Measurements from ENCODE around the gene SPATA13. TPM values are rescaled to one million over a fixed set of nuclear protein-coding genes. Genes with fewer than 3 reads are reported as not detected.

The SPATA13 gene
- total RNA-seq, 2 experiments from 2014 or later = 58.0 to 59.4 TPM

DNA sequence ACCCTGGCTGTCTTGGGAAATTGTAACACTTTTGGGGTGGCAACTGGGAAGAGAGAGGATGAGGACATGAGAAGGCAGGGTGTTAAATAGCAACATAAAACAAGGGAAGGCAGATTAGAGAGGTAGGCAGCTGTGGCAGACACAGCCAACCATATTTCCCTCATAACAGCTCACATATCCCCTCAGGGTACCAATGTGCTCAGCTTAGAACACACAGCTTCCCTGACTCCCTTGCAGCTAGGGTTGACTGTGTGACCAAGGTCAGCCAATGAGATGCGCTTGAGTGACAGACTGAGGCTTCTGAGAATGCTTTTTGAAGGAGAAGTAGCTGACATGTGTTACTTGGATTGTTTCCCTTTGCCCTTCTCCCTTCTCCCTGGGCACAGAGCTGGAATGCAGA, 28.8 kb upstream of the SPATA13 start:
- Mint-ChIP-seq H3K27me3 (no peaks in the 10 kb centered on the region), H3K27ac (no peak overlapping the region), H3K4me1 (peaks cover 6% of the 10 kb centered on the region), H3K36me3 (peaks cover 1% of the 10 kb centered on the region), H3K4me3 (no peak overlapping the region), H3K9me3 (peaks cover 7% of the 10 kb centered on the region)
- DNase-seq = no peak

DNA sequence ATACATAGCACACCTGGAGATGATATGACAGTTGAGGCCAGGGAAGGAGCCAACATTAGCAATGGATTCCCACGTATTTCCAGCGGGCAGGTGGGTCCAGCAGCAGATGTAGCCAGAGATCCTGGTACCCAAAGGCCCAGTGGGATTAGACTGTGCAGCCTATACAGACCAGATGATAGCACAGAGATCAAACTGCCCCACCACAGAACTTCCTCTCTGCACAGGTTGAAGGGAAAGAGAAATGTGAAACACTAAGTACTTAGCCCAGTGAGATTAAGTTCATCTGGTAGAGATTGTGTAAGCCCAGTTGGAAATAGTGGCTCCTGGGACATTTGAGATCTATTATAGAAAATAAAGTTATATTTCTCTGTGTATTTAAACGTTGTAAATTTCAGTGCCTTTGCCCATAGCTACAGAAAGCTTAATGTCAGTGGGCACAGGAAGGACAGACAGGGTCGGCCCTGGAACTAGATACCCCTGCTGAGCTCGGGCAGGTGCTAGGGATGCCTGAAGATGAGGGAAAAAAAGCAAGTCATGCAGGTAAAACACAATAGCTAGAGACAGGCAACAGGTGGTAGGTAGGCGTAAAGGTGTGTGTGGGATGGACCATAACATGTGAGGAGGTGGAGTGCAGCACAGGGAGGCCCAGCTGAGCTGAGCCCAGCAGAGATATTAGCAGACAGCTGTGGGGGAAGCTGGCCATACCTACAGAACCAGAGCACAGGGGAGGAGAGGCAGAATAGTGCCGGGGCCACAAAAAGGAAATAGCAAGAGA, 27.3 kb upstream of the SPATA13 start:
- DNase-seq = no peak
- H3K9me3 Mint-ChIP-seq = peaks cover 7% of the 10 kb centered on the region
- no peak overlapping the region for H3K4me3 Mint-ChIP-seq
- no peaks in the 10 kb centered on the region for H3K27me3 Mint-ChIP-seq
- peaks cover 1% of the 10 kb centered on the region for H3K36me3 Mint-ChIP-seq
- H3K27ac Mint-ChIP-seq = no peak overlapping the region
- no peaks in the 10 kb centered on the region for H3K4me1 Mint-ChIP-seq

DNA sequence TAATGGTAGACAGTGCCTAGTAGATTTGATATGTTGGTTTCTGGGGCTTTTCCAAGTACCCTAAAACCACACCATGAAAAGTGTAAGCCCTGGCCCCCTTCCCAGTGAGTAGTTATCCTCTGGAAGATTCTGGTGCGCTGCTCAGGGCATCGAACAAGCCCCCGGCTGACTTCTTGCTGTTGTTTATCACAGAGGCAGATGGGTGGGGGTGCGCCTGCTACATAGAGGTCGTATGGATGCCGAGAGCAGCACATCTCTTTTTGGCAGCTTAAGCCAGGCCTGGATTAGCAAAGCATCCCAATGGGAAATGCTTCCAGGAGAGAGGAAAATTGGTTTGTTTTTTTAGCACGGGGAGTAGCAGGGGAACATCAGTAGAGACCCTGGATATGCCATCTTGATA, 26.3 kb upstream of the SPATA13 start:
- Mint-ChIP-seq H3K4me1 (no peaks in the 10 kb centered on the region), H3K27ac (no peak overlapping the region), H3K9me3 (peaks cover 7% of the 10 kb centered on the region), H3K4me3 (no peak overlapping the region), H3K27me3 (no peaks in the 10 kb centered on the region), H3K36me3 (peaks cover 1% of the 10 kb centered on the region)
- no peak for DNase-seq

DNA sequence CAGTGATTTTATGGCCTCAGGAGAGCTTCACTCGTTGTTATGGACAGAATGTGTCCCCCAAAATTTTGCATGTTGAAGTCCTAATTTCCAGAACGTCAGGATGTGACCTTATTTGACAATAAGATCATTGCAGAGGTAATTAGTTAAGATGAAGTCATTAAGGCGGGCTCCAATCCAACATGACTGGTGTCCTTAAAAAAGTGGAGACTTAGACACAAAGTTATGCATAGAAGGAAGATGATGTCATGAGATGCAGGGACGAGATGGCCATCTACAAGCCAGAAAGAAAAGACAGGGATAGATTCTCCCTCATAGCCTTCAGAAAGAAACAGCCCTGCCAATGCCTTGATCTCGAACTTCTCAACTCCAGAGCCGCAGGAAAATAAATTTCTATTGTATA, 25.8 kb upstream of the SPATA13 start:
- Mint-ChIP-seq H3K9me3 (peaks cover 7% of the 10 kb centered on the region), H3K36me3 (peaks cover 1% of the 10 kb centered on the region), H3K4me1 (no peaks in the 10 kb centered on the region), H3K4me3 (no peak overlapping the region), H3K27me3 (no peaks in the 10 kb centered on the region), H3K27ac (no peak overlapping the region)
- DNase-seq = no peak

DNA sequence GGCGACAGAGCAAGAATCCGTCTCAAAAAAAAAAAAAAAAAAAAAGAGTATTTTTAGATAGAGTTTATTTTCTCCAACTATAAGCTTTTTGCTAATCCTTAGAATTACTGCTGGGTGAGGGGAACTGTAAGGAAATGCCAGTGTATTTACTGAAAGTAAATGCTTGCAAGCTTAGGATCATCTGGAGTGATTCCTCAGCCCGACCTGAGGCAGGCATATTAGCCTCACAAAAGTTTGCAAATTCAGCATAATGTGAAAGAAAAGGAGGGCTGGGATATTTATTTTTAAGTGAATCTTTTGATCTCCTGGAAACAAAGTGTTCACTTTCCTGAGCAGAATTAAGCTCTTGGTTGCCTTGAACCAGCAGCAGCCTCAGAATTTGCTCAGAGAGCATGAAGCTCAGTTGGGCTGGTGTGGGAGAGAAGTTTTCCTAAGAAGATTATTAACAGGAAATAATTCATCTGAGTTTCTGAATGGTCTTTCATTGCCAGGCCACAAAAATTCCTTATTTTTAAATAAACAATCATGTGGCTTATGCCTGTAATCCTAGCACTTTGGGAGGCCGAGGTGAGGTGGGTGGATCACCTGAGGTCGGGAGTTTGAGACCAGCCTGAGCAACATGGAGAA, 24.7 kb upstream of the SPATA13 start:
- no peaks in the 10 kb centered on the region for H3K4me1 Mint-ChIP-seq
- H3K4me3 Mint-ChIP-seq = no peak overlapping the region
- H3K9me3 Mint-ChIP-seq = peaks cover 7% of the 10 kb centered on the region
- peaks cover 1% of the 10 kb centered on the region for H3K36me3 Mint-ChIP-seq
- H3K27me3 Mint-ChIP-seq = no peaks in the 10 kb centered on the region
- no peak overlapping the region for H3K27ac Mint-ChIP-seq
- DNase-seq = no peak

DNA sequence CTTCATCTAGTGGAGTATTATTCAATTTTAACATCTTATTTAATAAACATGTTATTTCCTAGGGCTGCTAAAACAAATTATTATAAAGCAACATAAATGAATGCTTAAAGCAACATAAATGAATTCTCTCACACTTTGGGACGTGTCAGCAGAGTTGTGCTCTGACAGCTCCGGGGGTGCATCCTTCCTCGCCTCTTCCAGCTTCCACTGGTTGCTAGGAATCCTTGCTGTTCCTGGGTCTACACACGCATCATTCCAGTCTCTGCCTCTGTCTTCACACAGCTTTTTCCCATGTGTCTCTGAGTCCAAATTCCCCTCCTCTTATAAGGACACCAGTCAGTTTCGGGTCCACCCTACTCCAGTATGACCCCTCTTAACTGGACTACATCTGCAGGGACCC, 21.6 kb upstream of the SPATA13 start:
- Mint-ChIP-seq H3K4me3 (no peak overlapping the region), H3K36me3 (no peaks in the 10 kb centered on the region), H3K9me3 (no peaks in the 10 kb centered on the region), H3K27me3 (no peaks in the 10 kb centered on the region), H3K4me1 (no peaks in the 10 kb centered on the region), H3K27ac (no peak overlapping the region)
- DNase-seq = no peak

DNA sequence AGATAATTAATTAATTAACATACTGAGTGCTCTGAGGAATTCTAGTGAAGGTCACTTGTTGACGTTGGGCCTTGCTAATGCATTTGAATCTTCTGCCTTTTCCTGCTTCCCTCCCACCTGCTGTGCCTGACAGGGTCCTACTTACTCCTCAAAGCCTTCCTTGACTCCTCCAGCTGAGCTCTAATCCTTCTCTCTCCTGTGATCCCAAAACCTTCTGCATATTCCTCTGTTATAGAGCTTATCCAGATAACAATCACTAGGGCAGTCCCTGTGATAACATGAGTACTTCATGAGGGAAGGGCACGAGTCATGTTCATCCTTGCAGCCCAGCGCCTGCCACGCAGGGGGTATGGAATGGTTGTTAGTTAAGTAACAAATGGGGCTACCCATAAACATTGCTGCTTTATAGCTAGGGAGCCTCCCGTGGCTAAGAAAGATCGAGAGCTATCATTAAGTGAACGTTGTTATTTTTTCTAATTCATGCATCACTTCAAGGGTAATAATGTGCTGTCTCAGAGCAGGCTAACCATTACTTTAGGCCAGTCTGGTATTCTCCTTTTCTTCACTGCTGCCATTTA, 19.1 kb upstream of the SPATA13 start:
- Mint-ChIP-seq H3K36me3 (no peaks in the 10 kb centered on the region), H3K27ac (no peak overlapping the region), H3K27me3 (no peaks in the 10 kb centered on the region), H3K4me1 (no peaks in the 10 kb centered on the region), H3K9me3 (no peaks in the 10 kb centered on the region), H3K4me3 (no peak overlapping the region)
- DNase-seq = no peak

DNA sequence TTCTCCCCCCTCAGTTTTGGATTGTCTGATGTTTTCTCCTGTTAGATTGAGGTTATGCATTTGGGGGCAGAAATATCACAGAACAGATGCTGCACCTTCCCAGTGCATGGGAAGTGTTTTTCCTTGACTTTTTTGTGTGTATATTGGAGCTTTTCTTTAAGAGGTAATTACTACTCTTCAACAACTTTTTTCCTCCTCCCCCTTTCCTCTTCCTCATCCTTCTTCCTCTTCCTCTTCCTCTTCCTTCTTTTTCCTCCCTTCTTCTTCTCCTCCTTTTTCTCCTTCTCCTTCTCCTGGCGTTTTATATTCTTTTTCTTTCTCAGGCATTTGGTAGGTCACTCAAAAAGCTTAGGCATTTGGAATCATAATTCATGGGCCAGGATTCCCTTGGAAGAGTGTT, 18.1 kb upstream of the SPATA13 start:
- Mint-ChIP-seq H3K27me3 (no peaks in the 10 kb centered on the region), H3K4me1 (peaks cover 2% of the 10 kb centered on the region), H3K36me3 (no peaks in the 10 kb centered on the region), H3K4me3 (no peak overlapping the region), H3K27ac (no peak overlapping the region), H3K9me3 (no peaks in the 10 kb centered on the region)
- no peak for DNase-seq

DNA sequence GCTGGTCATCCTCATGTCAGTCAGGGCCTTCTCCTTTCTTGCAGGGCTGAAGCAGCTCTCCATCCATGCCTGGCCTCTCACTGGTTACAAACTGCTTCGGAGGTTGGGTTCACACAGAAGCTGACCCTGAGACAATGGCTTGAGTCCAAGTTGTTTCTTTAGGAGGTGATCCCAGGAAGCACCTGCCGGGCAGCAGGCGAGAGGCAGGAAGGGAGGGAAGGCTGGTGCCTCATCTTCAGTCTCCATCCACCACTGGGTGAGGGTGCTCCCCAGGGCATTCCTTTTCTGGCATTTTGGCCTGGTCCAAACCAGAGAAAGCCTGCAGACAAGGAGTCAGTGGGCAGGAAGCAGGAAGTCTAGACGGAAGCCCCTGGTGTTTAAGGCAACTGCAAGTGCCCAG, 17.6 kb upstream of the SPATA13 start:
- Mint-ChIP-seq H3K4me3 (no peak overlapping the region), H3K36me3 (no peaks in the 10 kb centered on the region), H3K4me1 (peaks cover 2% of the 10 kb centered on the region), H3K9me3 (no peaks in the 10 kb centered on the region), H3K27ac (no peak overlapping the region), H3K27me3 (no peaks in the 10 kb centered on the region)
- DNase-seq = no peak

DNA sequence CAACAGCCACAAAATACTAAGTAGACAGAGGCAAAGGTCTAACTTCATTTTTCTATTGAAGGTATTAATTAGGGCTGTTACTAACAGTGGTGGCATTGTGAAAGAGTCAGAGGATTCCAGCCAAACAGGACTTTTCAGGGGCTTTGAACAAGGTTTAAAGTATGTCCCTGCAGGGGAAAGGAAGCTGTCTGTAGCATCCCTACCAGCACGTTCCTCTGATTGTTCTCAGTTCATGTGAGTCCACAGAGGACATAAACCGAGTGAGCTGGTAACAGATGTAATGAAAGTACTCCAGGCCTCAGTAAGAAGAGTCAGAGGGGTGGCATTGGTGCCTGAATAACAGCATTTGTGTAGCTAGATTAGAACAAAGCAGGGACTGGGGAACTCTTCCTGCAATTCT, 15.3 kb upstream of the SPATA13 start:
- Mint-ChIP-seq H3K9me3 (no peaks in the 10 kb centered on the region), H3K36me3 (no peaks in the 10 kb centered on the region), H3K27me3 (no peaks in the 10 kb centered on the region), H3K4me3 (no peak overlapping the region), H3K4me1 (peaks cover 2% of the 10 kb centered on the region), H3K27ac (no peak overlapping the region)
- no peak for DNase-seq

DNA sequence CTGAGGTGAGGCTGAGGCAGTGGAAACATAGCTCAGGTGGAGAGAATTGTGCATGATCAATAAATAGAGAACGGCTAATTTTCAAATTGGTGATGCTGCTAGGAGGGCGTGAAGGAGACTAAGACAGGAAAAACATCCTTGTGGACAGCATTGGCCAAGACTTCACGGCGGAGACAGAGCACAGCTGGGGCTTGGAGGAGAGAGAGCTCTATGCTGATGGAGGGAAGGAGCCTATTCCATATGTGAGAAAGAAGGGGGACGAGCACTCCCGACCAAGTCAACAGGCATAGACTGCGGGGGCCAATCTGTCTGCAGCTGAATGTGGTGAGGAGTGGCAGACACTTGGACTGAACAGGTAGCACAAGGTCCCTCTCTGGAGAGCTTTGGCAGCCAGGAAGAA, 14.8 kb upstream of the SPATA13 start:
- Mint-ChIP-seq H3K4me3 (no peak overlapping the region), H3K9me3 (no peaks in the 10 kb centered on the region), H3K27ac (no peak overlapping the region), H3K4me1 (peaks cover 2% of the 10 kb centered on the region), H3K36me3 (no peaks in the 10 kb centered on the region), H3K27me3 (no peaks in the 10 kb centered on the region)
- DNase-seq = no peak

DNA sequence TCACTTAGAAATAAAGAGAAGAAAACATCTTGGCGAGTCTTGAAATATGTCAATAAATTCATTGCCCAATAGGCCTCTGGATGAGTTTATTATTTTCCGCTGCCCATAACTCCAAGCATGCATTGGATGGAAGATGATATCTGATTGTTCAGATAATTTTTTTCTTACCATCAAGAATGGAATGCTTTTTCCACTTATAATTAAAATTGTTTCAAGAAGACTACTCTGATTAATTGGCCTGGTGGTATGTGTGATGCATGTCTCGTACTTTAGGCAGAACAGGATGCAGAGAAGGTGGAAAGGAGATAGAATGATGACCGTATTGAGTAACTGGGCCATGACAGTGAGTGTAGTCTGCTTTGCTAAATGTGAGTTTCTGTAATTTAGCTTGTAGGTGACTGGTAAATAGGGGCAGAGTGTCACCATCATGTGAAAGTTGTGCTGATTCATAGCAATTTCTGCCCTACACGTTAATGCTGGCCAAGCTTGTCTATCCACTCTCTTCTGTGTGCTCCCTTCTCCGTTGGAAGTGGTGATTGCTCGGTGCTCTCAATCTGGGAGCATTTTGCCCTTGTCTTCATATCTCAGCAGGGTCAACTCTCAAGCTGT, 13.5 kb upstream of the SPATA13 start:
- Mint-ChIP-seq H3K9me3 (no peaks in the 10 kb centered on the region), H3K4me1 (peaks cover 2% of the 10 kb centered on the region), H3K36me3 (no peaks in the 10 kb centered on the region), H3K27ac (no peak overlapping the region), H3K4me3 (no peak overlapping the region), H3K27me3 (no peaks in the 10 kb centered on the region)
- no peak for DNase-seq

DNA sequence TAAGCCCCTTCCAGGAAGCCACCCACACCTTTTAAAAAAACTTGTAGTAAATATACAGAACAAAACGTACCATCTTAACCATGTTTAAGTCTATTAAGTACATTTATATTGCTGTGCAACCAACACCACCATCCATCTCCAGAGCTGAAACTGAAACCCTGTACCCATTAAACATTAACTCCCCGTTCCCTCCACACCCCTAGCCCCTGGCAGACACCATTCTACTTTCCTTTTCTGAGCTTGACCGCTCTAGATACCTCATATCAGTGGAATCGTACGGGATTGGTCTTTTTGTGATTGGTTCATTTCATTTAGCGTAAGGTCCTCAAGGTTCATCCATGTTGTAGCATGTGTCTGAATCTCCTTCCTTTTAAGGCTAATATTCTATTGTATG, 13.0 kb upstream of the SPATA13 start:
- H3K9me3 Mint-ChIP-seq = no peaks in the 10 kb centered on the region
- no peak overlapping the region for H3K27ac Mint-ChIP-seq
- H3K27me3 Mint-ChIP-seq = no peaks in the 10 kb centered on the region
- DNase-seq = no peak
- peaks cover 2% of the 10 kb centered on the region for H3K4me1 Mint-ChIP-seq
- no peak overlapping the region for H3K4me3 Mint-ChIP-seq
- no peaks in the 10 kb centered on the region for H3K36me3 Mint-ChIP-seq

DNA sequence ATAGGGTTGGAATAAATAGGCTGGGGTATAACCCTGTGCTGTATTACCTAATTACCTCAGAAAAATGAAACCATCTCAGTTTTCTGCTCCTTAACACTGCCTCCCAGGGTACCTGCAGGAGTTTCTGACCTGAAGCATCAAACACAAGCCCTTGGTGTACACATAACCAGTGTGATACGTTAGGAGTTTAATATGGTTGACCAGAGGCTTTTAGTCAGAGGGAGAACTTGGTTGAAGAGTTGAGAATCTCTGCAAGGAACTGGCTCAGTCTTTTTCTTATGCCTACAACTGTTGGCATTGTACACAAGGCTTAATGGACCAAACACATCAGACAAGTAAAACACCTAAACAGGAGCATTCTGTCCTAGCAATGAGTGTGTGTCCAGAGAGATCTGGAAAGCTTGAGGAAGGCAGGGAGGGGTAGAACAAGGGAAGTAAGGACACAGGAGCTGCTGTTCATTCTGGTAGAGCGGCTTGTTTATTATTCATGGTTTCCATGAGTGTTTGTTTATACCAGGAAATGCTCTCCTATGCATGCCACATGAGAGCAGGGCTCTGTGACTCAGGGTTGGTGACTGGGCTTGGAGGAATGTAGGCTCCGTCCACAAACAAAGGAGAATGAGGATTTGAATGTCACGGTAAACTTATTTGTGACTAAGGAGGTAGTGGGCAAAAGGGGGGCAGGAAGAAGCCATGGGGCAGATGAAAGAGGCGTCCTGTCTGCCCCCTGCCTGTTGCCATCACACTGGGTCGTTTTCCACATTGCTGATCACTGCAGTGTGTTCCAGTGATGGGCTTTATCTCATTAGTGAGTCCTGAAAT, 11.9 kb upstream of the SPATA13 start:
- no peaks in the 10 kb centered on the region for H3K9me3 Mint-ChIP-seq

More for the DNA sequence above, 11.9 kb upstream of the SPATA13 start:
- H3K27me3 Mint-ChIP-seq = no peaks in the 10 kb centered on the region
- H3K4me3 Mint-ChIP-seq = no peak overlapping the region
- no peak overlapping the region for H3K27ac Mint-ChIP-seq
- H3K4me1 Mint-ChIP-seq = peaks cover 2% of the 10 kb centered on the region
- no peak for DNase-seq
- no peaks in the 10 kb centered on the region for H3K36me3 Mint-ChIP-seq

All from activated naive CD8-positive, alpha-beta T cell treated with anti-CD3 and anti-CD28 coated beads for 36 hours (primary cell).